Epithelial cell of proximal tubule (primary cell): Measurements from ENCODE around the gene PPP2R2D. TPM values are rescaled to one million over a fixed set of nuclear protein-coding genes. Genes with fewer than 3 reads are reported as not detected.

ENCODE experiments used
- DNase-seq: peaks from one replicate; pipeline ENCODE4 v3.0.0-alpha.2; 2011; ENCODE audit warnings: low read depth
- H3K4me3 ChIP-seq: 2 replicates; pipeline ENCODE4 v1.5.1; 2011; ENCODE audit warnings: low read depth, mild to moderate bottlenecking, low read length
- CTCF ChIP-seq: conservative IDR thresholded peaks from 2 replicates; pipeline ENCODE4 v1.5.1; 2012; ENCODE audit warnings: low read depth, mild to moderate bottlenecking, low read length
- total RNA-seq: library from RNA; depleted of rRNA; stranded (reverse); fragments of >200 nt; gene quantifications from 2 replicates; pipeline ENCODE4 v1.2.3, GENCODE V29; 2015

Gene PPP2R2D
- total RNA-seq, 1 donor from 2014 or later, result 28.6 TPM

GRCh38 chr10:132006966-132007365 lies 106.2 kb downstream of the PPP2R2D start:
- no peak overlapping the region for H3K4me3 ChIP-seq
- no peak for DNase-seq
- TF ChIP-seq CTCF, result no peak

- H3K4me3 ChIP-seq, result no peak overlapping the region
- TF ChIP-seq CTCF, result no peak
- no peak for DNase-seq
These were observed 106.9 kb downstream of the PPP2R2D start for GRCh38 chr10:132007681-132008080.

Other genes starting within 250 kb of the PPP2R2D start
- gene BNIP3, start 80.9 kb downstream of the PPP2R2D start, total RNA-seq, result 123 and 463 TPM in 2 replicates
- gene JAKMIP3, start 164.9 kb downstream of the PPP2R2D start, total RNA-seq, result under 0.01 TPM in 1 of 2 replicates, not detected in the other